BLaER1 treated with 17β-estradiol and CSF1 and Interleukin-3, amounts not matched to agents 10 nM and 100 nM (cell line): Measurements from ENCODE around the gene TRIM67.
A peak's percentile ranks its signal among the peaks of the same experiment; 100 is the strongest.
"Not testable (repeated sequence)": the region's sequence is repeated elsewhere in the genome, so short reads cannot be mapped to it uniquely, and the experiment has no call there.

Experiments
- H3K27ac ChIP-seq, 11 experiments: shearing (Covaris generic); formaldehyde crosslinking; 2 replicates each; pipeline ENCODE4 v1.8.1; 2022
- H3K27me3 ChIP-seq, 11 experiments: shearing (Covaris generic); formaldehyde crosslinking; 2 replicates each; pipeline ENCODE4 v1.8.1; 2022
- H3K36me3 ChIP-seq, 11 experiments: shearing (Covaris generic); formaldehyde crosslinking; 2 replicates each; pipeline ENCODE4 v1.8.1; 2022
- H3K4me1 ChIP-seq, 10 experiments: shearing (Covaris generic); formaldehyde crosslinking; 2 replicates each; pipeline ENCODE4 v1.8.1; 2022
- H3K4me2 ChIP-seq, 11 experiments: shearing (Covaris generic); formaldehyde crosslinking; 2 replicates each; pipeline ENCODE4 v1.8.1; 2022
- H3K4me3 ChIP-seq, 10 experiments: shearing (Covaris generic); formaldehyde crosslinking; 2 replicates each; pipeline ENCODE4 v1.8.1; 2022
- H3K9ac ChIP-seq, 11 experiments: shearing (Covaris generic); formaldehyde crosslinking; 2 replicates each; pipeline ENCODE4 v1.8.1; 2022
- H3K9me3 ChIP-seq, 11 experiments: shearing (Covaris generic); formaldehyde crosslinking; replicated peaks in 1 of 11; 2 replicates each; pipeline ENCODE4 v1.8.1; 2022
- H4K20me1 ChIP-seq, 11 experiments: shearing (Covaris generic); formaldehyde crosslinking; 2 replicates each; pipeline ENCODE4 v1.8.1; 2022
- Cebpa-rat ChIP-seq, 11 experiments: shearing (Covaris generic); IDR thresholded peaks; 2 replicates each; pipeline ENCODE4 v1.8.1; 2022

Gene TRIM67

GRCh38 chr1:231201979-231202633 is 40.2 kb downstream of the TRIM67 start:
- Histone ChIP-seq H3K4me3 (no peak overlapping the region), H3K36me3 (no peaks in the 10 kb centered on the region), H3K9me3 (no peaks in the 10 kb centered on the region), H3K27ac (no peak overlapping the region), H4K20me1 (no peaks in the 10 kb centered on the region; a peak in 1 of 22 replicates), H3K4me1 (peaks cover 0 to 16% (median 6%) of the 10 kb centered on the region in 10 experiments; a peak in 10 of 20 replicates), H3K27me3 (no peaks in the 10 kb centered on the region), H3K9ac (no peak overlapping the region), H3K4me2 (no peak overlapping the region)
- no peak for TF ChIP-seq Cebpa-rat (IDR thresholded peaks at IDR 0.05)

GRCh38 chr1:231203259-231204057 is 41.6 kb downstream of the TRIM67 start:
- no peaks in the 10 kb centered on the region for H3K27me3 ChIP-seq
- no peak overlapping the region for H3K4me3 ChIP-seq
- H3K9me3 ChIP-seq = no peaks in the 10 kb centered on the region
- H3K36me3 ChIP-seq = no peaks in the 10 kb centered on the region
- H3K4me2 ChIP-seq = peak overlapping the region in 2 of 11 experiments; percentile 12 to 13; a peak in 2 of 22 replicates
- no peak for TF ChIP-seq Cebpa-rat (IDR thresholded peaks at IDR 0.05)
- no peak overlapping the region for H3K27ac ChIP-seq
- no peak overlapping the region for H3K9ac ChIP-seq
- peaks cover 0 to 23% (median 7%) of the 10 kb centered on the region in 10 experiments; a peak in 10 of 20 replicates for H3K4me1 ChIP-seq
- no peaks in the 10 kb centered on the region; a peak in 1 of 22 replicates for H4K20me1 ChIP-seq

DNA sequence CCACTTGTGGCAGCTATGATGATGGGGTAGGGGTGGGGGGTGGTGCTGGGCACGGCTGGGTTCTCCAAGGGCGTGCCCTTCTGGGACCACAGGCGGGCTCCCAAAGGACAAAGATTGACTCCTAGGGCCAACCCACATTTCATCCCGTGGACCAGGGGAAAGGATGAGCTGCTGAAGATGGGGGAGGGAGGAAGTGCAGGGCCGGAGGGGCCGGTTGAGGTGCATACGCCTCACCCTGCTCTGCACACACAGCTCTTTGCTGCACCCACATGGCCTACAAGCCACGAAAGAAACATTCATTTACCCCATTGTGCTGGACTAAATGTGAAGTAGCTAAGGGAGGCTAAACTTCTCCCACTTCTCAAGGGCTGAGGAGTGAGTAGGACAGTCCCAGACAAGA is 45.0 kb downstream of the TRIM67 start:
- Histone ChIP-seq H3K36me3 (no peaks in the 10 kb centered on the region), H3K27me3 (no peaks in the 10 kb centered on the region), H3K4me2 (peak overlapping the region in 5 of 11 experiments; percentile 7 to 38 (median 22); a peak in 7 of 22 replicates), H3K9me3 (no peaks in the 10 kb centered on the region), H4K20me1 (no peaks in the 10 kb centered on the region; a peak in 1 of 22 replicates), H3K4me1 (peaks cover 0 to 43% (median 17%) of the 10 kb centered on the region in 10 experiments; a peak in 16 of 20 replicates), H3K27ac (no peak overlapping the region), H3K4me3 (no peak overlapping the region), H3K9ac (no peak overlapping the region)
- TF ChIP-seq Cebpa-rat (IDR thresholded peaks at IDR 0.05) = no peak

DNA sequence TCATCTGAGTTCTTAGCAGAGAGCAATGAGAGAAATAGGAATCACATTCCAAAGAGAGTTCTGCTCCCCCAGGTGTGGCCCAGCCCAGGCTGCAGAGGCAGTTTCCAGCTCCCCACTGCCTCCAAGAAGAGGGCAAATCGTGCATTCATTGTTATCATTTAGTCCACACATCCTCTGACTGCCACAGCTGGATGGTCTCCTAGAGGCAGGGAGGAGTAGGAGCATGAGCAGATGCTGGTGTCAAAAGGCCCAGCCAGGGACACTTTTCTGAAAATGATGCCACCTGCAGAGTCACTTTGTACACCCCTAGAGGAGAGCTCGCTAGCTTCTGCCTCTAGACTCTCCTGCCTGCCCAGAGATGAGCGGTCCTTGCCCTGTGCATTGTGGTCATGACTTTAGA is 45.6 kb downstream of the TRIM67 start:
- no peak for TF ChIP-seq Cebpa-rat (IDR thresholded peaks at IDR 0.05)
- no peak overlapping the region for H3K27ac ChIP-seq
- H3K4me1 ChIP-seq = peaks cover 0 to 48% (median 23%) of the 10 kb centered on the region in 10 experiments; a peak in 16 of 20 replicates
- H4K20me1 ChIP-seq = no peaks in the 10 kb centered on the region; a peak in 1 of 22 replicates
- H3K9ac ChIP-seq = no peak overlapping the region; a peak in 1 of 22 replicates
- no peaks in the 10 kb centered on the region for H3K9me3 ChIP-seq
- peak overlapping the region in 5 of 11 experiments; percentile 7 to 38 (median 22); a peak in 6 of 22 replicates for H3K4me2 ChIP-seq
- H3K4me3 ChIP-seq = no peak overlapping the region
- no peaks in the 10 kb centered on the region for H3K36me3 ChIP-seq
- no peaks in the 10 kb centered on the region for H3K27me3 ChIP-seq

GRCh38 chr1:231208980-231209379 is 47.1 kb downstream of the TRIM67 start:
- Histone ChIP-seq H3K4me1 (peaks cover 0 to 58% (median 33%) of the 10 kb centered on the region in 10 experiments; a peak in 16 of 20 replicates), H3K36me3 (no peaks in the 10 kb centered on the region), H3K9me3 (no peaks in the 10 kb centered on the region), H3K4me3 (no peak overlapping the region), H3K4me2 (no peak overlapping the region), H3K9ac (no peak overlapping the region), H3K27ac (no peak overlapping the region), H4K20me1 (no peaks in the 10 kb centered on the region), H3K27me3 (no peaks in the 10 kb centered on the region)
- no peak for TF ChIP-seq Cebpa-rat (IDR thresholded peaks at IDR 0.05)

GRCh38 chr1:231209531-231209930 is 47.7 kb downstream of the TRIM67 start:
- no peak for TF ChIP-seq Cebpa-rat (IDR thresholded peaks at IDR 0.05)

DNA sequence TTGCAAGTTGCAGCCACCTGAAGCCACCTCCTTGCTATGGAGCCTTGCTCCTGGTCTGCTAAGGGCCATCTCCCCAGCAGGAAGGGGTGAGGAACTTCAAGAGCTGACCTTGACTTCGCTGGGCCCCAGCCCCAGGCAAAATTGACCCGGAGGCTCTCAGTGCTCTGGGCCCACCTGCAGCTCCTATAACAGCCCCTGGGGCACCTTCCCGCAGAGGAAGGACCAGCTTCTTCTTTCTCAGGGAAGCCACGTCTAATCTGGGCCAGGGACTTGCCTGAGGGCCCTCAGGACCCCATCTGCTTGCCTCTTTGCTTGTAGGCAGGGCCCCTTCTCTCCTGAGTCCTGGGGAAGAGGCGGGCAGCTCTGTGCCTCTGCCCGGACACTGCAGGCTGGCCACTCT is 48.3 kb downstream of the TRIM67 start:
- H3K4me1 ChIP-seq = peaks cover 4 to 69% (median 44%) of the 10 kb centered on the region in 10 experiments
- H3K4me2 ChIP-seq = no peak overlapping the region
- H3K9ac ChIP-seq = no peak overlapping the region; a peak in 2 of 22 replicates
- H3K4me3 ChIP-seq = no peak overlapping the region
- TF ChIP-seq Cebpa-rat (IDR thresholded peaks at IDR 0.05) = no peak
- H3K36me3 ChIP-seq = no peaks in the 10 kb centered on the region
- no peaks in the 10 kb centered on the region for H4K20me1 ChIP-seq
- 0 out of 22 replicates have a peak, but pooled peaks cover 0 to 1% (median 0%) of the 10 kb centered on the region in 11 experiments for H3K27me3 ChIP-seq
- no peaks in the 10 kb centered on the region for H3K9me3 ChIP-seq
- H3K27ac ChIP-seq = peak overlapping the region in 2 of 11 experiments; percentile 29 to 30; a peak in 2 of 22 replicates

More at GRCh38 chr1:231209531-231209930, 47.7 kb downstream of the TRIM67 start:
- Histone ChIP-seq H3K4me2 (no peak overlapping the region), H3K4me1 (peaks cover 0 to 63% (median 38%) of the 10 kb centered on the region in 10 experiments; a peak in 16 of 20 replicates), H3K9ac (no peak overlapping the region), H3K27me3 (no peaks in the 10 kb centered on the region), H3K36me3 (no peaks in the 10 kb centered on the region), H3K9me3 (no peaks in the 10 kb centered on the region), H3K27ac (peak overlapping the region in 1 of 11 experiments; percentile 29; a peak in 1 of 22 replicates), H3K4me3 (no peak overlapping the region), H4K20me1 (no peaks in the 10 kb centered on the region)

DNA sequence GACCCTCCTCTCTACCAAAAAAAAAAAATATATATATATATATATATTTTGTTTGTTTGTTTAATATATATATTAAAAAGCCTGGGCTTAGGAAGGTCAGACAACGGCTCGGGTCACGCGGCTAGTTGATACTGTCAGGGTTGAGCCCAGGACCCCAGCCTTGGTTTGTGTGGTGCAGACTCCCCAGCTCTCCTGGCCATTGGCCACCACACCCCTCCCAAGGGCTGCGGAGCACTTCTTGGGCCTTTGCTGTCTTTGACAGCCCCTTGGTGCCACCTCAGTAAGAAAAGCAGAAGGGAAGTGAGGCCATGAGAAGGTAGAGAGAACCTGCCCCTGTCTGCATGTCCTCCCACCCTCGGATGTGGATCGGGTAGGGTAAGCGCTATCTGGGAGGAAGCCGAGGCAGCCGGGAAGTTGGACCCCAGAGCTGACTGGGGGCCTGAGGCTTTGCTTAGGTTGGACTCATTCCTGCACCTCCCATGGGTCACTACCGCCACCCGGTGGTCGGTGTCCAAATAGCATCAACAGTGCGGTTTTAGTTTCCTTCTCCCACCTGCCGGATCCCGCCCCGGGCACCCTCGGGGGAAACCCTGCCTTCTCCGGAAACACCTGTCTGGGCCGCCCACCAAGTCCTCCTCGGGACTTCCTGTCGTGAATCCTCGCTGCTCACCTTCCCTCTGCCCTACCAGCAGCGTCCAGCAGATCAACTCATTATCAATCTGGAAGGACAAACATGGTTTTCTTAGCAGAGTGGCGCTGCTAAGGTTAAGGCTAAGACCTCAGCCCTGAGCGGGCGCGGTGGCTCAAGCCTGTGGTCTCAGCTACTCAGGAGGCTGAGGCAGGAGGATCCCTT is 49.4 kb downstream of the TRIM67 start:
- peak overlapping the region; percentile 72 to 95 (median 81) for H3K4me2 ChIP-seq
- TF ChIP-seq Cebpa-rat (IDR thresholded peaks at IDR 0.05) = no peak
- no peaks in the 10 kb centered on the region for H4K20me1 ChIP-seq
- H3K9me3 ChIP-seq = no peaks in the 10 kb centered on the region
- H3K27me3 ChIP-seq = peaks cover 0 to 10% (median 0%) of the 10 kb centered on the region in 11 experiments; a peak in 1 of 22 replicates
- no peaks in the 10 kb centered on the region for H3K36me3 ChIP-seq
- H3K27ac ChIP-seq = peak overlapping the region in 6 of 11 experiments; percentile 15 to 72 (median 68); a peak in 9 of 22 replicates
- peaks cover 12 to 80% (median 54%) of the 10 kb centered on the region in 10 experiments for H3K4me1 ChIP-seq
- H3K4me3 ChIP-seq = peak overlapping the region; percentile 21 to 68 (median 52); a peak in 16 of 20 replicates
- H3K9ac ChIP-seq = peak overlapping the region in 9 of 11 experiments; percentile 29 to 72 (median 61); a peak in 17 of 22 replicates

GRCh38 chr1:231212301-231212700 is 50.4 kb downstream of the TRIM67 start:
- H3K27ac ChIP-seq = peak overlapping the region in 4 of 11 experiments; percentile 12 to 72 (median 68); a peak in 5 of 22 replicates
- peak overlapping the region in 1 of 11 experiments; percentile 51; a peak in 1 of 22 replicates for H3K9ac ChIP-seq
- not testable (repeated sequence) for H3K9me3 ChIP-seq, H4K20me1 ChIP-seq, H3K4me3 ChIP-seq, H3K36me3 ChIP-seq
- peaks cover 12 to 75% (median 47%) of the 10 kb centered on the region in 10 experiments for H3K4me1 ChIP-seq
- peaks cover 0 to 10% (median 0%) of the 10 kb centered on the region in 11 experiments; a peak in 1 of 22 replicates for H3K27me3 ChIP-seq
- peak overlapping the region in 9 of 11 experiments; percentile 52 to 95 (median 81); a peak in 16 of 22 replicates for H3K4me2 ChIP-seq
